Measurements from ENCODE around the gene SBNO2. TPM values are rescaled to one million over a fixed set of nuclear protein-coding genes. Genes with fewer than 3 reads are reported as not detected.

The SBNO2 gene
- total and polyA plus RNA-seq, 9 of the 15 experiments (the other 6 are each of a cell fraction or from before 2014, with no cell fraction given): 0.01 to 46.2 (median 6.7) TPM

GRCh38 chr19:1110809-1111640, 63.0 kb downstream of the SBNO2 start:
- POLR2A ChIA-PET: interaction anchor here (0.7 to 1.0 kb wide), 3 partner anchors 20 to 110 kb away, joined by 4 to 5 read pairs (median 4); no protein-coding TSS in a partner anchor
- no peak overlapping the region for H3K4me2 ChIP-seq (ENCODE audit: insufficient read depth, low read length)
- H3K27ac ChIP-seq (ENCODE audit: extremely low read depth, low read depth, low read length): no peak overlapping the region
- no peak overlapping the region for H2AFZ ChIP-seq (ENCODE audit: low read depth, low read length)
- peaks cover 9 to 85% of the 10 kb centered on the region in 2 experiments for H3K4me1 ChIP-seq (replicated peaks in 1 of 2; ENCODE audit: control insufficient read depth in 2 of 2, insufficient read depth in 2 of 2, low read length in 2 of 2)
- intact Hi-C loops (cut with micrococcal nuclease) (loop anchor here (5.0 kb wide), 1 partner anchor 81 kb away; no protein-coding TSS in a partner anchor), in situ Hi-C loops (cut with MboI) (no loop called here)
- no peak for ATAC-seq
- H3K9me1 ChIP-seq (ENCODE audit: control insufficient read depth, insufficient read depth, low read length): no peaks in the 10 kb centered on the region
- CTCF ChIA-PET (ENCODE audit: low intra/inter-chr PET ratio): interaction anchor here (3.8 kb wide), 1 partner anchor 129 kb away, joined by 21 read pairs; the partner anchor contains the start of gene ATP5F1D
- FAIRE-seq: no peak
- no peaks in the 10 kb centered on the region for H3K27me3 ChIP-seq (ENCODE audit: control insufficient read depth in 2 of 2, insufficient read depth in 2 of 2, low read length in 2 of 2)
- no peaks in the 10 kb centered on the region for H4K20me1 ChIP-seq (replicated peaks; ENCODE audit: control insufficient read depth, insufficient read depth, low read length)
- no TSS peak for BruUV-seq (replicated peaks)
- H3K36me3 ChIP-seq (ENCODE audit: control insufficient read depth, insufficient read depth, low read length): peaks cover 70% of the 10 kb centered on the region; the same call in 2 of the 3 replicates
- TF ChIP-seq POLR2A (conservative IDR thresholded peaks at IDR 0.05) (no peak), POLR2G (IDR thresholded peaks at IDR 0.05; ENCODE audit: low read depth, low read length) (peak; percentile 63), NR2C1 (IDR thresholded peaks at IDR 0.05) (no peak), NR2C1 (tag; IDR thresholded peaks at IDR 0.05) (no peak), ZNF561 (CRISPR knock-in tag; conservative IDR thresholded peaks at IDR 0.05) (no peak), ARNT (IDR thresholded peaks at IDR 0.05) (no peak), CEBPZ (IDR thresholded peaks at IDR 0.05; ENCODE audit: borderline replicate concordance, low read depth, low read length) (no peak), ZNF253 (CRISPR knock-in tag; conservative IDR thresholded peaks at IDR 0.05) (no peak), TCFL5 (CRISPR knock-in tag; conservative IDR thresholded peaks at IDR 0.05) (no peak), ZFPM2 (CRISPR knock-in tag; IDR thresholded peaks at IDR 0.05) (no peak)
- peak overlapping the region in 1 of 2 experiments; percentile 6; a peak in 1 of 4 replicates for H3K9ac ChIP-seq (ENCODE audit: insufficient read depth in 1 of 2, low read depth in 2 of 2, low read length in 2 of 2)
- H3K9me3 ChIP-seq (replicated peaks; ENCODE audit: control insufficient read depth, insufficient read depth, low read depth, low read length): no peaks in the 10 kb centered on the region
- H3K79me2 ChIP-seq (ENCODE audit: control insufficient read depth, insufficient read depth, low read length): peaks cover 7% of the 10 kb centered on the region; the same call in 2 of the 3 replicates
- 86% methylated on average over 14 of the region's 18 CpGs for WGBS (ENCODE audit: insufficient coverage, low coverage, missing lambda C conversion rate)
- no peak for DNase-seq (ENCODE audit: extremely low read depth in 1 of 4, low spot score in 3 of 4)
- H3K4me3 ChIP-seq: no peak overlapping the region
